Tibial nerve (tissue), 4 donors: ENCODE measurements around the gene RBM44. TPM values are rescaled to one million over a fixed set of nuclear protein-coding genes. Genes with fewer than 3 reads are reported as not detected.

Source experiments
- DNase-seq, 2 donors: peaks; one replicate each; pipeline ENCODE4 v3.0.0-alpha.2; 2019; ENCODE audit warnings: low spot score in 2 of 2
- H3K27ac ChIP-seq, 4 donors: fragments of 200-600 bp; sonication (generic) in 3 of 4; one replicate each; pipeline ENCODE4 v1.5.1; 2017 to 2019; ENCODE audit warnings: mild to moderate bottlenecking in 1 of 4
- H3K27me3 ChIP-seq, 2 donors: fragments of 200-600 bp; sonication (generic) in 1 of 2; one replicate each; pipeline versions ENCODE4 v1.5.1 to v1.6.0; 2017 to 2019
- H3K36me3 ChIP-seq, 3 donors: fragments of 200-600 bp; sonication (generic); one replicate each; pipeline ENCODE4 v1.5.1; 2018 to 2019
- H3K4me1 ChIP-seq, 4 donors: fragments of 200-600 bp; sonication (generic) in 3 of 4; one replicate each; pipeline ENCODE4 v1.5.1; 2017 to 2019
- H3K4me3 ChIP-seq, 4 donors: fragments of 200-600 bp; sonication (generic) in 3 of 4; one replicate each; pipeline ENCODE4 v1.5.1; 2017 to 2019; ENCODE audit warnings: mild to moderate bottlenecking in 1 of 4, moderate library complexity in 1 of 4
- H3K9me3 ChIP-seq, 4 donors: fragments of 200-600 bp; sonication (generic) in 3 of 4; one replicate each; pipeline ENCODE4 v1.5.1; 2017 to 2019
- EP300 ChIP-seq, 2 donors: sonication (generic); formaldehyde crosslinking; IDR thresholded peaks; one replicate each; pipeline ENCODE4 v1.6.1; 2017; ENCODE audit warnings: antibody characterized with exemption in 2 of 2, mild to moderate bottlenecking in 1 of 2
- POLR2A ChIP-seq, 2 donors: fragments of 450-650 bp; IDR thresholded peaks; one replicate each; pipeline ENCODE4 v1.6.1; 2017; ENCODE audit warnings: antibody characterized with exemption in 2 of 2, mild to moderate bottlenecking in 2 of 2, moderate library complexity in 2 of 2
- WGBS, 2 donors: methylation state at CpG; one replicate each; pipeline ENCODE4 v1.1.5; 2018; 5-methylcytosine and 5-hydroxymethylcytosine counted together
- total RNA-seq, 4 donors: library from RNA; depleted of rRNA; stranded (reverse); fragments of >200 nt; gene quantifications; one replicate each; pipeline ENCODE4 v1.1.0, GENCODE V29; 2016
- TF ChIP-seq, protein P1 (sequence below), 5 experiments: fragments of 200-600 bp in 3 of 5; fragments of 450-650 bp in 2 of 5; sonication (generic) in 3 of 5; IDR thresholded peaks; one replicate each; pipeline ENCODE4 v1.5.1; 2016 to 2019; ENCODE audit warnings: antibody characterized with exemption in 5 of 5, mild to moderate bottlenecking in 3 of 5, moderate library complexity in 2 of 5

Gene RBM44
- total RNA-seq, 4 donors from 2014 or later = under 0.01 to 0.59 (median 0.36) TPM

DNA sequence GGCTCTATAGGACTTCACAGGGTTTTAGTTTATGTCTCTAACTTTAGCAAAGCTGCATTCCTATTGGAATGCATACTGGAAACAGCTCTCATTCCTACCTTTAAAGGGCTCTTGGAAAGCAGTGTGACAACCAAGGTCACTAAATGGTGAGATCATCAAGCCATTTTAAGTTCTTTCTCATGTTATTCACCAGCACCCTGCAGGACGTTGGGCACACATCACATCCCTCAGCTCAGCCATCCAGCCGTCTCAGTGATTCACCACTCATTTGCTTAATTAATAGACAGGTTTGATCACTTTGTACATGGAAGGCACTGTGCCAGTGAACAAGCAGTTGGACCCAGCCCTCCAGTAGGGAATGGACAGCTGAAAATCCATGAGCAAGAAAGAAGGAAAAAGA lies 32.2 kb upstream of the RBM44 start:
- no peak for DNase-seq
- no peaks in the 10 kb centered on the region for H3K4me1 ChIP-seq
- 53 to 71% methylated on average over 2 of the region's 2 CpGs for WGBS, 2 donors
- peaks cover 0 to 55% (median 0%) of the 10 kb centered on the region in 3 donors for H3K36me3 ChIP-seq
- H3K4me3 ChIP-seq = no peak overlapping the region
- no peak overlapping the region for H3K27ac ChIP-seq
- no peaks in the 10 kb centered on the region for H3K9me3 ChIP-seq
- H3K27me3 ChIP-seq = no peaks in the 10 kb centered on the region
- TF ChIP-seq EP300 (IDR thresholded peaks at IDR 0.05) (no peak), POLR2A (IDR thresholded peaks at IDR 0.05) (no peak)
- TF ChIP-seq, protein P1, sequence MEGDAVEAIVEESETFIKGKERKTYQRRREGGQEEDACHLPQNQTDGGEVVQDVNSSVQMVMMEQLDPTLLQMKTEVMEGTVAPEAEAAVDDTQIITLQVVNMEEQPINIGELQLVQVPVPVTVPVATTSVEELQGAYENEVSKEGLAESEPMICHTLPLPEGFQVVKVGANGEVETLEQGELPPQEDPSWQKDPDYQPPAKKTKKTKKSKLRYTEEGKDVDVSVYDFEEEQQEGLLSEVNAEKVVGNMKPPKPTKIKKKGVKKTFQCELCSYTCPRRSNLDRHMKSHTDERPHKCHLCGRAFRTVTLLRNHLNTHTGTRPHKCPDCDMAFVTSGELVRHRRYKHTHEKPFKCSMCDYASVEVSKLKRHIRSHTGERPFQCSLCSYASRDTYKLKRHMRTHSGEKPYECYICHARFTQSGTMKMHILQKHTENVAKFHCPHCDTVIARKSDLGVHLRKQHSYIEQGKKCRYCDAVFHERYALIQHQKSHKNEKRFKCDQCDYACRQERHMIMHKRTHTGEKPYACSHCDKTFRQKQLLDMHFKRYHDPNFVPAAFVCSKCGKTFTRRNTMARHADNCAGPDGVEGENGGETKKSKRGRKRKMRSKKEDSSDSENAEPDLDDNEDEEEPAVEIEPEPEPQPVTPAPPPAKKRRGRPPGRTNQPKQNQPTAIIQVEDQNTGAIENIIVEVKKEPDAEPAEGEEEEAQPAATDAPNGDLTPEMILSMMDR (IDR thresholded peaks at IDR 0.05) = no peak

DNA sequence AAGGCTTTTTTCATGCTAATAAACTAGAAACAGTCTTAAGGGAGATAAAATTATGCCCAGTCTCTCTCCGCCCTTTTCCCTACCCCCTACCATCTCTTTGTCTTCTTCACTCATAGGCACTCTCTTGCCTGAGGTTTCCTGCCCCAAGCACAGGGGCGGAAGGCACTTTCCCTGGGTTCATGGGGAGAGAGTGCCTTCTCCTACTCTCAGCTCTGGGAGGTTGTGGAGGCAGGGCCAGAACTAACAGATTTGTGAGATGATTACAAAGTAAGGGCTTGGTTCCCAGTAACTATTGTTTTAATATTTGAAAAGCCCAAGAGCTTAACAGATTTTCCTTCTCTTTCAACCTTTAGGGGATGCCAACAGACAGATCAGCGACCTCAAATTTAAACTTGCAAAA lies 26.1 kb upstream of the RBM44 start:
- DNase-seq = no peak

DNA sequence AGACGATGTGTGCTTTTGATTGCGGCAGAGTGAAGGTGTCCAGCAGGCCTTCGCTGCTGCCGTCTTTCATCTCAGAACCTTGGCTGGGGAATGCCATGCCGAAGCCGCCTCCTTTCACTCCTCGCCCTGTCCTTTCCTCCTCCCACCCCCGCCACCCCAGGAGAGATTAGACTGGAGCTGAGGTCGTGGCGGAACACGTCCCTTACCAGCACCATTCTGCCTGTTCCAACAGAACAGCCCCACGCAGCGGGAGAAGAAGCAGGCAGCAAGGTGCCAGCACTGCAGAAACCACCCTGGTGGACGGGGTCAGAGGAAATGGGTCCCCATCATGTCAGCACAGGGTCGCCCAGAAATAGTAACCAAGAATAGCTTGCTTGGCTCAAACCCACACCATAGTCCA lies 24.8 kb upstream of the RBM44 start:
- no peak for TF ChIP-seq POLR2A (IDR thresholded peaks at IDR 0.05)
- TF ChIP-seq, protein P1 (IDR thresholded peaks at IDR 0.05) = no peak
- no peak for TF ChIP-seq EP300 (IDR thresholded peaks at IDR 0.05)
- WGBS, 2 donors = 87 to 92% methylated on average over 15 of the region's 15 CpGs
- H3K4me3 ChIP-seq = no peak overlapping the region
- DNase-seq = no peak
- H3K27me3 ChIP-seq = no peaks in the 10 kb centered on the region
- no peaks in the 10 kb centered on the region for H3K4me1 ChIP-seq
- no peaks in the 10 kb centered on the region for H3K9me3 ChIP-seq
- no peak overlapping the region for H3K27ac ChIP-seq
- peaks cover 0 to 73% (median 12%) of the 10 kb centered on the region in 3 donors for H3K36me3 ChIP-seq

More for the DNA sequence above, 26.1 kb upstream of the RBM44 start:
- Histone ChIP-seq H3K9me3 (no peaks in the 10 kb centered on the region), H3K27ac (peak overlapping the region in 1 of 4 donors; percentile 12), H3K4me3 (no peak overlapping the region), H3K4me1 (no peaks in the 10 kb centered on the region), H3K27me3 (no peaks in the 10 kb centered on the region), H3K36me3 (peaks cover 0 to 60% (median 5%) of the 10 kb centered on the region in 3 donors)
- 78 to 80% methylated on average over 3 of the region's 3 CpGs for WGBS, 2 donors
- no peak for TF ChIP-seq POLR2A (IDR thresholded peaks at IDR 0.05)
- TF ChIP-seq, protein P1 (IDR thresholded peaks at IDR 0.05) = no peak
- TF ChIP-seq EP300 (IDR thresholded peaks at IDR 0.05) = no peak

DNA sequence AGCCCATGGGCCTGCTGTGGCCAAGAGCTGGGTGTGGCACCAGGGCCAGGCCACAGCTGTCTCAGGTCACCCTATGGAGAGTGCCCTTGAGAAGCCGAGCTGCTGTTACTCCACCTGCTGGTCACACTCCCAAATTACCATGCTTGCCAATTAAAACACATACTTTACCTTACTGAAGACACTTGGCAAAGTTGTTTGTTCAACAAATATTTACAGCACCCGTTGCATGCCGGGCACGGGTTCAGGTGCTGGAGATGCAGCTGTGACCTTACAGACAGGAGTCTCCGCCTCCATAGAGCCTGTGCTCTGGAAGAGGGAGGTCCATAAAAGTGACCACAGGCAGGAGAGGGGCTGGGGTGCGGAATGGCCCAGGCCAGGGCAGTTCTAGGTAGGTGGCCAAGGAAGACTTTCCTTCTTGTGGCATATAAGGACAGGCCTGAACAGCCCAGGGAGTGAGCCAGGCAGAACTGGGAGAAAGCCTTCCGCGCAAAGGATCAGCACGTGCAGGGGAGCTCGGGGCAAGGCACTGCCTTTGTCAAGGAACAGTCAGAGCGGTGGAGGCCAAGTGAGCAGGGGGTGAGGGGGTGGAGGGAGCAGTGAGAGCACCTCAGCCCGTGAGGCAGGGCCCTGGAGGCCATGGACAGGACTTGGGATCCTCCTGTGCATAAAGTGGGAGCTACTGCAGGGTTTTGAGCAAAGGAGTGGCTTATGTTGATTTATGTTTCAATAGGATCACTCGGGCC lies 23.6 kb upstream of the RBM44 start:
- Histone ChIP-seq H3K9me3 (no peaks in the 10 kb centered on the region), H3K4me3 (no peak overlapping the region), H3K36me3 (peaks cover 0 to 74% (median 12%) of the 10 kb centered on the region in 3 donors), H3K4me1 (no peaks in the 10 kb centered on the region), H3K27me3 (no peaks in the 10 kb centered on the region), H3K27ac (no peak overlapping the region)
- DNase-seq = peak in 1 of 2 donors; percentile 20
- TF ChIP-seq, protein P1 (IDR thresholded peaks at IDR 0.05) = peak; percentile 37 to 47 (median 44)
- TF ChIP-seq EP300 (IDR thresholded peaks at IDR 0.05) (no peak), POLR2A (IDR thresholded peaks at IDR 0.05) (no peak)
- 82 to 84% methylated on average over 11 to 13 of the region's 13 CpGs for WGBS, 2 donors

DNA sequence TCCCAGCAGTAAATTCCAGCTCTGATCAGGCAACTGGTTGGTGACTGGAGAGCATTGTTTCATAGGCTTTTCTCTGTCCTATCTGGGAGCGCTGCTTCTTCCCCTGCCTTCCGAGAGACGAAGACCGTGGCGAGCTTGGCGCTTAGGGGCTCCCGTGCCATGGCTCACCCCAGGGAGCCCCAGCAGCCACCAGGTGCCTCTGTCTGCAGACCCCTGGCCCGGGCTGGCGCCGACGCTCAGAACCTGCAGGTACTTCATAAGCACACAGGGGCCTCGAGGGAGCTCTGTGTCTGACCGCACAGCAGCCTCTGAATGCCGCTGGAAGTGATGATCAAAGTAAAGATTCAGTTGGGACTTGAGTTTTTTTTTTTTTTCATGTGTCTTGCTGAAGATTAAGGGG lies 19.1 kb upstream of the RBM44 start:
- Histone ChIP-seq H3K4me1 (no peaks in the 10 kb centered on the region), H3K36me3 (peaks cover 0 to 86% (median 7%) of the 10 kb centered on the region in 3 donors), H3K27ac (no peak overlapping the region), H3K4me3 (no peak overlapping the region), H3K9me3 (no peaks in the 10 kb centered on the region), H3K27me3 (no peaks in the 10 kb centered on the region)
- no peak for DNase-seq
- TF ChIP-seq EP300 (IDR thresholded peaks at IDR 0.05) = no peak
- no peak for TF ChIP-seq POLR2A (IDR thresholded peaks at IDR 0.05)
- TF ChIP-seq, protein P1 (IDR thresholded peaks at IDR 0.05) = no peak
- 87 to 96% methylated on average over 14 of the region's 14 CpGs for WGBS, 2 donors
